ENCODE data around the gene CREBL2.
"Not testable (repeated sequence)": the region's sequence is repeated elsewhere in the genome, so short reads cannot be mapped to it uniquely, and the experiment has no call there.

CREBL2 gene

GRCh38 chr12:12587878-12588277 is 23.8 kb upstream of the CREBL2 start:
- TF ChIP-seq CTCF (IDR thresholded peaks at IDR 0.05; ENCODE audit: low read depth, low read length), result no peak

GRCh38 chr12:12588436-12588835 is 23.2 kb upstream of the CREBL2 start:
- DNase-seq (ENCODE audit: extremely low read depth, low read depth), result not testable (repeated sequence)

More at GRCh38 chr12:12587878-12588277, 23.8 kb upstream of the CREBL2 start:
- DNase-seq (ENCODE audit: extremely low read depth, low read depth), result no peak

GRCh38 chr12:12590961-12591360 is 20.7 kb upstream of the CREBL2 start:
- no peak for DNase-seq (ENCODE audit: extremely low read depth, low read depth)
- no peak for TF ChIP-seq CTCF (IDR thresholded peaks at IDR 0.05; ENCODE audit: low read depth, low read length)

GRCh38 chr12:12592930-12593329 is 18.7 kb upstream of the CREBL2 start:
- no peak for TF ChIP-seq CTCF (IDR thresholded peaks at IDR 0.05; ENCODE audit: low read depth, low read length)
- no peak for DNase-seq (ENCODE audit: extremely low read depth, low read depth)

GRCh38 chr12:12595929-12596328 is 15.7 kb upstream of the CREBL2 start:
- not testable (repeated sequence) for DNase-seq (ENCODE audit: extremely low read depth, low read depth)

- not testable (repeated sequence) for DNase-seq (ENCODE audit: extremely low read depth, low read depth)
Measured at GRCh38 chr12:12596598-12596997, 15.1 kb upstream of the CREBL2 start.

GRCh38 chr12:12598864-12599263 is 12.8 kb upstream of the CREBL2 start:
- no peak for DNase-seq (ENCODE audit: extremely low read depth, low read depth)
- no peak for TF ChIP-seq CTCF (IDR thresholded peaks at IDR 0.05; ENCODE audit: low read depth, low read length)

GRCh38 chr12:12599750-12600643 is 11.7 kb upstream of the CREBL2 start:
- TF ChIP-seq CTCF (IDR thresholded peaks at IDR 0.05; ENCODE audit: low read depth, low read length), result no peak
- no peak for DNase-seq (ENCODE audit: extremely low read depth, low read depth)

GRCh38 chr12:12600659-12601058 is 11.0 kb upstream of the CREBL2 start:
- DNase-seq (ENCODE audit: extremely low read depth, low read depth), result no peak
- no peak for TF ChIP-seq CTCF (IDR thresholded peaks at IDR 0.05; ENCODE audit: low read depth, low read length)
